ENCODE measurements around the gene FAM98C.
"Not testable (repeated sequence)": the region's sequence is repeated elsewhere in the genome, so short reads cannot be mapped to it uniquely, and the experiment has no call there.

The FAM98C gene

GRCh38 chr19:38424272-38424671, 21.4 kb downstream of the FAM98C start:
- DNase-seq (ENCODE audit: low read depth in 2 of 2), result no peak
- no peak for TF ChIP-seq CTCF (IDR thresholded peaks at IDR 0.05; ENCODE audit: low read depth, low read length)
- H3K4me3 ChIP-seq (replicated peaks in 1 of 2; ENCODE audit: low read depth in 2 of 2, low read length in 2 of 2), result no peak overlapping the region

GRCh38 chr19:38425222-38425809, 22.4 kb downstream of the FAM98C start:
- DNase-seq (ENCODE audit: low read depth in 2 of 2), result no peak
- TF ChIP-seq CTCF (IDR thresholded peaks at IDR 0.05; ENCODE audit: low read depth, low read length), result no peak
- H3K4me3 ChIP-seq (replicated peaks in 1 of 2; ENCODE audit: low read depth in 2 of 2, low read length in 2 of 2), result no peak overlapping the region

- H3K4me3 ChIP-seq (replicated peaks in 1 of 2; ENCODE audit: low read depth in 2 of 2, low read length in 2 of 2), result no peak within 1 kb of the TSS
- no peak for TF ChIP-seq CTCF (IDR thresholded peaks at IDR 0.05; ENCODE audit: low read depth, low read length)
- DNase-seq (ENCODE audit: low read depth in 2 of 2), result no peak
Observed at GRCh38 chr19:38425810-38426466, 23.0 kb downstream of the FAM98C start, which contains the start of gene RASGRP4. RASGRP4 (minus strand) TSS chr19:38426219; CDS start chr19:38426091, 128 bp downstream.

- not testable (repeated sequence) for H3K4me3 ChIP-seq (replicated peaks in 1 of 2; ENCODE audit: low read depth in 2 of 2, low read length in 2 of 2); DNase-seq (ENCODE audit: low read depth in 2 of 2)
Observed at GRCh38 chr19:38427035-38427677, 24.3 kb downstream of the FAM98C start.

- H3K4me3 ChIP-seq (replicated peaks in 1 of 2; ENCODE audit: low read depth in 2 of 2, low read length in 2 of 2), result no peak overlapping the region
- DNase-seq (ENCODE audit: low read depth in 2 of 2), result no peak
- no peak for TF ChIP-seq CTCF (IDR thresholded peaks at IDR 0.05; ENCODE audit: low read depth, low read length)
Observed at GRCh38 chr19:38429055-38429810, 26.3 kb downstream of the FAM98C start.

GRCh38 chr19:38429811-38430156, 26.9 kb downstream of the FAM98C start:
- TF ChIP-seq CTCF (IDR thresholded peaks at IDR 0.05; ENCODE audit: low read depth, low read length), result no peak
- no peak overlapping the region for H3K4me3 ChIP-seq (replicated peaks in 1 of 2; ENCODE audit: low read depth in 2 of 2, low read length in 2 of 2)
- DNase-seq (ENCODE audit: low read depth in 2 of 2), result no peak

GRCh38 chr19:38430931-38431330, 28.0 kb downstream of the FAM98C start:
- H3K4me3 ChIP-seq (replicated peaks in 1 of 2; ENCODE audit: low read depth in 2 of 2, low read length in 2 of 2), result no peak overlapping the region
- TF ChIP-seq CTCF (IDR thresholded peaks at IDR 0.05; ENCODE audit: low read depth, low read length), result no peak
- no peak for DNase-seq (ENCODE audit: low read depth in 2 of 2)
